ENCODE measurements around the gene XRCC1. TPM values are rescaled to one million over a fixed set of nuclear protein-coding genes. Genes with fewer than 3 reads are reported as not detected.

Gene XRCC1
- total and polyA plus RNA-seq, 2 experiments from 2014 or later: 35.3 to 49.5 TPM

GRCh38 chr19:43591904-43592772, 16.8 kb upstream of the XRCC1 start:
- H3K4me1 Mint-ChIP-seq: peaks cover 11% of the 10 kb centered on the region; the same call in 2 of the 3 replicates
- H3K27me3 Mint-ChIP-seq (ENCODE audit: insufficient read depth, low read depth, poor library complexity): peaks cover 10% of the 10 kb centered on the region
- H3K4me3 ChIP-seq: no peak overlapping the region
- H3K36me3 ChIP-seq (ENCODE audit: insufficient read depth): peaks cover 8% of the 10 kb centered on the region; the same call in 1 of the 2 replicates
- H3K27ac ChIP-seq (ENCODE audit: low read depth): no peak overlapping the region
- H3K4me1 ChIP-seq (ENCODE audit: insufficient read depth): peaks cover 4% of the 10 kb centered on the region; the same call in 1 of the 2 replicates
- no peak overlapping the region for H2AFZ ChIP-seq
- H3K27ac Mint-ChIP-seq: no peak overlapping the region
- TF ChIP-seq ZNF462 (CRISPR knock-in tag; IDR thresholded peaks at IDR 0.05) (no peak), EZH2 (IDR thresholded peaks at IDR 0.05; ENCODE audit: low read depth, unreplicated experiment) (no peak), CTCF (conservative IDR thresholded peaks at IDR 0.05; ENCODE audit: low read depth in 2 of 2) (no peak), REST (IDR thresholded peaks at IDR 0.05; ENCODE audit: unreplicated experiment) (no peak), POLR2AphosphoS5 (IDR thresholded peaks at IDR 0.05; ENCODE audit: low read depth) (no peak), JUNB (IDR thresholded peaks at IDR 0.05; ENCODE audit: unreplicated experiment) (no peak), ZNF114 (CRISPR knock-in tag; IDR thresholded peaks at IDR 0.05) (no peak), CREB1 (CRISPR knock-in tag; IDR thresholded peaks at IDR 0.05; ENCODE audit: low read depth) (no peak), STAT1 (IDR thresholded peaks at IDR 0.05; ENCODE audit: unreplicated experiment) (no peak), NANOG (IDR thresholded peaks at IDR 0.05; ENCODE audit: borderline replicate concordance) (no peak), EZH2phosphoT487 (IDR thresholded peaks at IDR 0.05; ENCODE audit: unreplicated experiment) (no peak), ETS1 (IDR thresholded peaks at IDR 0.05) (no peak), ZNF331 (CRISPR knock-in tag; IDR thresholded peaks at IDR 0.05; ENCODE audit: low read depth) (no peak)
- no peaks in the 10 kb centered on the region for H3K27me3 ChIP-seq (ENCODE audit: insufficient read depth)
- H3F3A ChIP-seq (replicated peaks; ENCODE audit: low read depth): 0 out of 2 replicates have a peak, but pooled peaks cover 11% of the 10 kb centered on the region
- DNase-seq (ENCODE audit: low spot score) (no peak), ATAC-seq (no peak)
- H3K36me3 Mint-ChIP-seq (ENCODE audit: low read depth): peaks cover 28% of the 10 kb centered on the region
- no peak overlapping the region for H3K4me2 ChIP-seq
- H3K4me3 Mint-ChIP-seq: no peak overlapping the region
- H4K20me1 ChIP-seq (replicated peaks; ENCODE audit: insufficient read depth): peaks cover 15% of the 10 kb centered on the region; the same call in 1 of the 2 replicates
- H3K9me2 ChIP-seq (ENCODE audit: insufficient read depth): no peaks in the 10 kb centered on the region
- peaks cover 2% of the 10 kb centered on the region; the same call in 2 of the 3 replicates for H3K9me3 Mint-ChIP-seq
- peaks cover 9% of the 10 kb centered on the region for H3K79me2 ChIP-seq (replicated peaks; ENCODE audit: insufficient read depth)
